ENCODE results near the gene UBQLN1.
"Not testable (repeated sequence)": the region's sequence is repeated elsewhere in the genome, so short reads cannot be mapped to it uniquely, and the experiment has no call there.

The UBQLN1 gene

GRCh38 chr9:83707768-83708514, at the start of gene UBQLN1:
Gene UBQLN1 (minus strand): TSS chr9:83707958. CDS start chr9:83707679, 279 bp downstream.
- peak within 1 kb of the TSS; percentile 96 for H3K27ac Mint-ChIP-seq
- peaks cover 44% of the 10 kb centered on the region for H3K4me1 Mint-ChIP-seq (ENCODE audit: low read depth)
- H3K9me3 Mint-ChIP-seq (ENCODE audit: low read depth) = no peaks in the 10 kb centered on the region
- H3K27me3 Mint-ChIP-seq = no peaks in the 10 kb centered on the region
- H3K36me3 Mint-ChIP-seq = peaks cover 16% of the 10 kb centered on the region
- peak within 1 kb of the TSS; percentile 91 for H3K4me3 Mint-ChIP-seq

DNA sequence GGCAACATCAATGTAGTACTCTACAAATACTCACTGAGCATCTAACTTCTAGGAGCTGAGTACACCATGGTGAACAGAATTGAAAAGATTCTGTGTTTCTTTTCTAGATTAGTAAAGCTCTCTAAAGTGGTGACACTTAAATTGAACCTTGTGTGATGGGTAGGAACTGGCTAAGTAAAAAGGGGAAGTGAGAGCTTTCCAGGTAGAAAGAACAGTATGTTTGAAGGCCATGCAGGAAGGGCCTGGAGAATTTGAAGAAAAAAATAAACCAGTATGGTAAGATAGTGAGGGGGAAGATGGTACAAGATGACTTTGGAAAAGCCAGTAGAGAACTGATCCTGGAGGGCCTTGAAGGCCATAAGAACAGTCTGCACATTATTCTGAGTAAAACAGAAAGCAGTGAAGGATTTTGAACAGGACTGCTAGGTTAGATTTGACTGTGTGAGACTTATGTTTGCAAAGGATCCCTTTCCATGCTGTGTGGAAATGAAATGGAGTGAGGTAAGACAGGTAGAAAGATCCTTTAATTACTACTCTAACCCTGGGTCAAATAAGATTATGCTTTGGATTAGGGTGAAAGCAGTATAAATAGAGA, 46.7 kb upstream of the UBQLN1 start:
- H3K4me3 Mint-ChIP-seq = no peak overlapping the region
- no peaks in the 10 kb centered on the region for H3K27me3 Mint-ChIP-seq
- H3K9me3 Mint-ChIP-seq (ENCODE audit: low read depth) = no peaks in the 10 kb centered on the region
- peaks cover 19% of the 10 kb centered on the region for H3K36me3 Mint-ChIP-seq
- no peaks in the 10 kb centered on the region for H3K4me1 Mint-ChIP-seq (ENCODE audit: low read depth)
- no peak overlapping the region for H3K27ac Mint-ChIP-seq

GRCh38 chr9:83749706-83750105, 41.9 kb upstream of the UBQLN1 start:
- Mint-ChIP-seq H3K27me3 (no peaks in the 10 kb centered on the region), H3K27ac (no peak overlapping the region), H3K4me3 (no peak overlapping the region), H3K4me1 (ENCODE audit: low read depth) (peaks cover 2% of the 10 kb centered on the region), H3K36me3 (peaks cover 13% of the 10 kb centered on the region), H3K9me3 (ENCODE audit: low read depth) (no peaks in the 10 kb centered on the region)

GRCh38 chr9:83744206-83744605, 36.4 kb upstream of the UBQLN1 start:
- H3K9me3 Mint-ChIP-seq (ENCODE audit: low read depth) = no peaks in the 10 kb centered on the region
- H3K4me1 Mint-ChIP-seq (ENCODE audit: low read depth) = peaks cover 2% of the 10 kb centered on the region
- no peaks in the 10 kb centered on the region for H3K27me3 Mint-ChIP-seq
- no peak overlapping the region for H3K4me3 Mint-ChIP-seq
- H3K36me3 Mint-ChIP-seq = peaks cover 16% of the 10 kb centered on the region
- no peak overlapping the region for H3K27ac Mint-ChIP-seq

GRCh38 chr9:83733739-83734138, 26.0 kb upstream of the UBQLN1 start:
- Mint-ChIP-seq H3K27me3 (no peaks in the 10 kb centered on the region), H3K4me3 (no peak overlapping the region), H3K27ac (no peak overlapping the region), H3K9me3 (ENCODE audit: low read depth) (peaks cover 15% of the 10 kb centered on the region), H3K36me3 (peaks cover 6% of the 10 kb centered on the region), H3K4me1 (ENCODE audit: low read depth) (no peaks in the 10 kb centered on the region)

DNA sequence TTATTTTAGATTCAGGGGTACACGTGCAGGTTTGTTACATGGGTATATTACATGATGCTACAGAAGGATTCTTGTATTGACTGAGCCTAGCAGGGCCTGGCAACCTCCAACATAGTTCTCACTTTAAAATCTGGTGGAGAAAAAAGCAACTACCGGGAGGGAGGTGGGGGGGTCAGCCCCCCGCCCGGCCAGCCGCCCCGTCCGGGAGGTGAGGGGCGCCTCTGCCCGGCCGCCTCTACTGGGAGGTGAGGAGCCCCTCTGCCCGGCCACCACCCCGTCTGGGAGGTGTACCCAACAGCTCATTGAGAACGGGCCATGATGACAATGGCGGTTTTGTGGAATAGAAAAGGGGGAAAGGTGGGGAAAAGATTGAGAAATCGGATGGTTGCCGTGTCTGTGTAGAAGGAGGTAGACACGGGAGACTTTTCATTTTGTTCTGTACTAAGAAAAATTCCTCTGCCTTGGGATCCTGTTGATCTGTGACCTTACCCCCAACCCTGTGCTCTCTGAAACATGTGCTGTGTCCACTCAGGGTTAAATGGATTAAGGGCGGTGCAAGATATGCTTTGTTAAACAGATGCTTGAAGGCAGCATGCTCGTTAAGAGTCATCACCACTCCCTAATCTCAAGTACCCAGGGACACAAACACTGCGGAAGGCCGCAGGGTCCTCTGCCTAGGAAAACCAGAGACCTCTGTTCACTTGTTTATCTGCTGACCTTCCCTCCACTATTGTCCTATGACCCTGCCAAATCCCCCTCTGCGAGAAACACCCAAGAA, 21.0 kb upstream of the UBQLN1 start:
- H3K27me3 Mint-ChIP-seq = not testable (repeated sequence)

DNA sequence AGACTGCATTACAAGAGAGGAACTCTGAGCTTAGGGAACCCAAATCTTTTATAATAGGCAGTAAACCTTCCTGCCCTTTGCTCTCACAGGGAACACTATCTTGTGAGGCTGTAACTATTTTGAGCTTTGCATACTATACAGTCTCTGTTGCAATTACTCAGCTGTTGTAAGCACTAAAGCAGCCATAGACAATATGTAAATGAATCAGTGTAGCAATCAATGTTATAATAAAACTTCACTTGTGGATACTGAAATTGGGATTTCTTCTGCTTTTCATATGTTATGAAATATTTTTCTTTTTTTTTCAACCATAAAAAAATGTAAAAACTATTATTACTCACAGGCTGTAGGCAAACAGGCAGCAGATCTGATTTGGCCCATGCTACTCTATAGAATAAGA, 16.7 kb upstream of the UBQLN1 start:
- Mint-ChIP-seq H3K27ac (no peak overlapping the region), H3K36me3 (peaks cover 2% of the 10 kb centered on the region), H3K4me1 (ENCODE audit: low read depth) (no peaks in the 10 kb centered on the region), H3K27me3 (no peaks in the 10 kb centered on the region), H3K9me3 (ENCODE audit: low read depth) (no peaks in the 10 kb centered on the region), H3K4me3 (no peak overlapping the region)

More for the DNA sequence above, 21.0 kb upstream of the UBQLN1 start:
- H3K4me3 Mint-ChIP-seq; H3K9me3 Mint-ChIP-seq (ENCODE audit: low read depth); H3K4me1 Mint-ChIP-seq (ENCODE audit: low read depth); H3K36me3 Mint-ChIP-seq; H3K27ac Mint-ChIP-seq: not testable (repeated sequence)

GRCh38 chr9:83722726-83723495, 15.2 kb upstream of the UBQLN1 start:
- Mint-ChIP-seq H3K27ac (no peak overlapping the region), H3K9me3 (ENCODE audit: low read depth) (no peaks in the 10 kb centered on the region), H3K4me3 (no peak overlapping the region), H3K4me1 (ENCODE audit: low read depth) (no peaks in the 10 kb centered on the region), H3K36me3 (peaks cover 2% of the 10 kb centered on the region), H3K27me3 (no peaks in the 10 kb centered on the region)

- H3K27me3 Mint-ChIP-seq = no peaks in the 10 kb centered on the region
- H3K4me1 Mint-ChIP-seq (ENCODE audit: low read depth) = no peaks in the 10 kb centered on the region
- no peak overlapping the region for H3K4me3 Mint-ChIP-seq
- no peaks in the 10 kb centered on the region for H3K9me3 Mint-ChIP-seq (ENCODE audit: low read depth)
- no peak overlapping the region for H3K27ac Mint-ChIP-seq
- peaks cover 2% of the 10 kb centered on the region for H3K36me3 Mint-ChIP-seq
Measured at GRCh38 chr9:83721509-83721908, 13.8 kb upstream of the UBQLN1 start.

DNA sequence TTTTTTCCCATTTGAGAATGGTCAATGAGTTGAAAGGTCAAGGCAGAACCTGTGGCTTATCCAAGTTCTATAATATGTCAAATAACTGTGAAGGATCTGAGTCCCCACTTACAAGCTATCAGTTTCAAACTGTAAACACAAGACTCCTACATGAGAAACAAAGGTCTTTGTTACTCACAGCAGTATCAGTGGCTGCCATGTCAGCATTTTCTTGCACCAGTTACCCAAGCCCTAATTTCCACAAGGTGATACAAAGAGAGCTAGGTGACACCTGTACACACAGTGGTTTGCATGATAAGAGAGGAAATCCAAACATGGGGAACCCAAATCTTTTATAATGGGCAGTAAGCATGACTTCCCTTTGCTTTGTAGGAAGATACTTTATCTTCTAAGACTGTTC, 8.0 kb upstream of the UBQLN1 start:
- peaks cover 2% of the 10 kb centered on the region for H3K36me3 Mint-ChIP-seq
- no peaks in the 10 kb centered on the region for H3K9me3 Mint-ChIP-seq (ENCODE audit: low read depth)
- H3K4me3 Mint-ChIP-seq = no peak overlapping the region
- no peak overlapping the region for H3K27ac Mint-ChIP-seq
- no peaks in the 10 kb centered on the region for H3K4me1 Mint-ChIP-seq (ENCODE audit: low read depth)
- H3K27me3 Mint-ChIP-seq = no peaks in the 10 kb centered on the region

DNA sequence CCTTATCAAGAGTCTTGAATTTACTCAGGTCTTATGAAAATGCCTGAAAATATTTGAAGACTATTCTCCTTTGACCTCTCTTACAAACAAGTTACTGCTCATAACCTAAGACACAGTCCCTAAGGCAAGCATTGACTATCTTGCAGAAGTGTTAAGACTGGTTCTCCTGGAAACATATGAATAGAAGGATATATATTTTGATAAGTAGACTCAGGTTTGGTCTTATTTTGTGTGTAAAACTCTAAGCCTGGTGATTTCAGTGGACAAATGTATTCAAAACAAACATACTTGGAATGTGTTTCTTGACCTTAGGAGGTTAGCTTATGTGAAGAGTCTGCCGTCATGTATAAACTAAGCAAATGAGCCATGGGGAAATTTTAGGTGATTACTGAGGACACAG, 7.5 kb upstream of the UBQLN1 start:
- Mint-ChIP-seq H3K36me3 (peaks cover 2% of the 10 kb centered on the region), H3K27me3 (no peaks in the 10 kb centered on the region), H3K27ac (no peak overlapping the region), H3K4me3 (no peak overlapping the region), H3K9me3 (ENCODE audit: low read depth) (no peaks in the 10 kb centered on the region), H3K4me1 (ENCODE audit: low read depth) (no peaks in the 10 kb centered on the region)

- no peak overlapping the region for H3K4me3 Mint-ChIP-seq
- H3K27me3 Mint-ChIP-seq = no peaks in the 10 kb centered on the region
- no peak overlapping the region for H3K27ac Mint-ChIP-seq
- H3K9me3 Mint-ChIP-seq (ENCODE audit: low read depth) = no peaks in the 10 kb centered on the region
- H3K4me1 Mint-ChIP-seq (ENCODE audit: low read depth) = peaks cover 2% of the 10 kb centered on the region
- peaks cover 2% of the 10 kb centered on the region for H3K36me3 Mint-ChIP-seq
Measured at GRCh38 chr9:83714329-83714728, 6.6 kb upstream of the UBQLN1 start.

DNA sequence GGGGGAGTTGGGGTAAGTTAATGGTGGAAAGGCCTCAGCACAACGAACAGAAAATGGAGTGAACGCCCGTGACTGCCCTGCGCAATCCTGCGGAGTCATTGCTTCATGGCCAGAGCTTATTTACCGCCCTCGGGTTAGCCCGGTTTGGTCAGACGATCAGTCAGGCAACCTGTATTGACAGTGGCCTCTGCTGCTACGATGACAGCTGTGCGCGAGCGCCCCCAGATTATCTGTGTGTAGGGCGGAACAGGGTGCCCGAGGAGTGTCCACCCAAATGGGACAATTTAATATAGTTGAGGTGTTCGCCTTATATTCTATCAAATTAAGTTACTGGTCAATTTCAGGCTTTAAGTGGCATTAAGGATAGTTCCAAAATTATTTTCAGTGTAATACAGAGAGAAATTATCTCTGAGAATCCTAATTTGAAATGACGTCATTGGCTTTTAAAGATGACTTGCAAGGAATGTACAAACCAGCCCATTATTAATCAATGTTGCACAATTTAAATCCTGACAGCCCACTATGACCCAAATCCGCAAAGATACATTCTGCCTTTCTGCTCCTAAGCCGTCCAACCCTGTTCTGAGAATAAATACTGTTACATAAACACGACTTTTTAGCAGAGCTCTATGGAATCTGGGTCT, 879 bp upstream of the UBQLN1 start:
- H3K27me3 Mint-ChIP-seq = no peaks in the 10 kb centered on the region

DNA sequence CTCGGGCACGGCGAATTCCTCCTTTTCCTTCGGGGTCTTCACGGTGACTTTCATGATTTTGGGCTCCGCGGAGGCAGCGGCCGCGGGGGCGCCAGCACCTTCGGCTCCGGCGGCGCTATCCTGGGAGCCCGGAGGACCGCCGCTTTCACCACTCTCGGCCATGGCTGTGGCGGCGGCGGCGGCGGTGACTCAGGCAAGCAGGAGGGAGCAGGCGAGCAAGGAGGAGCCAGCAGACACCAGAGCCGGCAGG, 315 bp downstream of the UBQLN1 start:
- Mint-ChIP-seq H3K9me3 (ENCODE audit: low read depth) (no peaks in the 10 kb centered on the region), H3K27ac (peak overlapping the region; percentile 96), H3K27me3 (no peaks in the 10 kb centered on the region), H3K4me1 (ENCODE audit: low read depth) (peaks cover 49% of the 10 kb centered on the region), H3K36me3 (peaks cover 15% of the 10 kb centered on the region), H3K4me3 (peak overlapping the region; percentile 91)

More for the DNA sequence above, 879 bp upstream of the UBQLN1 start:
- Mint-ChIP-seq H3K36me3 (peaks cover 16% of the 10 kb centered on the region), H3K9me3 (ENCODE audit: low read depth) (no peaks in the 10 kb centered on the region), H3K27ac (peak overlapping the region; percentile 96), H3K4me3 (peak overlapping the region; percentile 91), H3K4me1 (ENCODE audit: low read depth) (peaks cover 38% of the 10 kb centered on the region)
